Adrenal gland (tissue), 5 donors: ENCODE measurements around the gene DLG2.

Experiments used
- POLR2A ChIP-seq, 2 donors: fragments of 450-650 bp; IDR thresholded peaks; one replicate each; pipeline ENCODE4 v1.6.1; 2017; ENCODE audit warnings: antibody characterized with exemption in 2 of 2, mild to moderate bottlenecking in 2 of 2, moderate library complexity in 1 of 2
- TF ChIP-seq, protein P1 (sequence below), 6 experiments: fragments of 450-650 bp in 4 of 6; fragments of 200-600 bp in 2 of 6; sonication (generic) in 1 of 6; IDR thresholded peaks; 1 replicate in 5 of 6; 2 replicates in 1 of 6; pipeline versions ENCODE4 v1.5.1 to v1.8.0; 2016 to 2021; ENCODE audit warnings: antibody characterized with exemption in 6 of 6, mild to moderate bottlenecking in 2 of 6, moderate library complexity in 1 of 6
- donor health status: DM: no; HTN: no; CAD: no.

DNA sequence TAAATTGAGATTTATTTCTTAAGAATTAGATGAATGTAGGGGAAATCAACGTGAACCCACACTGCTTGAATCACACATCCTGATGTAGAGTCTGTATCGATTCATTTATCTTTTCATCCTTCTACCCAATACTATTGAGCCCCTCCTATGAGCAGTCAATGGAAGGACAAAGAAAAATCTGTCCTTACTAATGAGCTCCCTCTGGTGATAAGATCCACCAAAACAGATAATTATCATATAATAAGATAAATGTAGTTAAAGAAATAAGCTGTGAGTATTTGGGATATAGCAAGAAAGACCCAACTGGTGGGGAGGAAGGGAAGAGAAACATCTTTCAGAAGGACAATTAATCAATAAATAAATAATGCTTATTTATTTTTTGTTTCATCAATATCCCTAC is 1955.9 kb downstream of the DLG2 start:
- no peak for TF ChIP-seq POLR2A (IDR thresholded peaks at IDR 0.05)
- TF ChIP-seq, protein P1, sequence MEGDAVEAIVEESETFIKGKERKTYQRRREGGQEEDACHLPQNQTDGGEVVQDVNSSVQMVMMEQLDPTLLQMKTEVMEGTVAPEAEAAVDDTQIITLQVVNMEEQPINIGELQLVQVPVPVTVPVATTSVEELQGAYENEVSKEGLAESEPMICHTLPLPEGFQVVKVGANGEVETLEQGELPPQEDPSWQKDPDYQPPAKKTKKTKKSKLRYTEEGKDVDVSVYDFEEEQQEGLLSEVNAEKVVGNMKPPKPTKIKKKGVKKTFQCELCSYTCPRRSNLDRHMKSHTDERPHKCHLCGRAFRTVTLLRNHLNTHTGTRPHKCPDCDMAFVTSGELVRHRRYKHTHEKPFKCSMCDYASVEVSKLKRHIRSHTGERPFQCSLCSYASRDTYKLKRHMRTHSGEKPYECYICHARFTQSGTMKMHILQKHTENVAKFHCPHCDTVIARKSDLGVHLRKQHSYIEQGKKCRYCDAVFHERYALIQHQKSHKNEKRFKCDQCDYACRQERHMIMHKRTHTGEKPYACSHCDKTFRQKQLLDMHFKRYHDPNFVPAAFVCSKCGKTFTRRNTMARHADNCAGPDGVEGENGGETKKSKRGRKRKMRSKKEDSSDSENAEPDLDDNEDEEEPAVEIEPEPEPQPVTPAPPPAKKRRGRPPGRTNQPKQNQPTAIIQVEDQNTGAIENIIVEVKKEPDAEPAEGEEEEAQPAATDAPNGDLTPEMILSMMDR (IDR thresholded peaks at IDR 0.05), result no peak
